Measurements from ENCODE around the gene SPDYE3.
"Not testable (repeated sequence)": the region's sequence is repeated elsewhere in the genome, so short reads cannot be mapped to it uniquely, and the experiment has no call there.

Gene SPDYE3

DNA sequence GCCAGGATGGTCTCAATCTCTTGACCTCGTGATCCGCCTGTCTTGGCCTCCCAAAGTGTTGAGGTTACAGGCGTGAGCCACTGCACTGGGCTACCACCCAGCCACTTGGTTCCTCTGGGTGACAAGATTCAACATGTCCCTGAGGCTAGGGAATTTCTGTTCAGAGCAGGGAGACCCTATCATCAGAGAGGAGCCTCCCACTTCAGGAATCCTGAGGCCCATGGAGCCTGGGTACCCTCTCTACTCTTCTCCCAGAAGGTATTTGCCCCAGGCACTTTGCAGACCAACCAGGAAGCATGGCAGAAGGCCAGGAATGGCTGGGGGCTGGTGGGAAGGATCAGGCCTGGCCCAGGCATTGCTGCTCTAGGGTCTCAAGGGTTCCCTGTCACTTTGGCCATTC lies 19.2 kb upstream of the SPDYE3 start:
- DNase-seq = not testable (repeated sequence)

DNA sequence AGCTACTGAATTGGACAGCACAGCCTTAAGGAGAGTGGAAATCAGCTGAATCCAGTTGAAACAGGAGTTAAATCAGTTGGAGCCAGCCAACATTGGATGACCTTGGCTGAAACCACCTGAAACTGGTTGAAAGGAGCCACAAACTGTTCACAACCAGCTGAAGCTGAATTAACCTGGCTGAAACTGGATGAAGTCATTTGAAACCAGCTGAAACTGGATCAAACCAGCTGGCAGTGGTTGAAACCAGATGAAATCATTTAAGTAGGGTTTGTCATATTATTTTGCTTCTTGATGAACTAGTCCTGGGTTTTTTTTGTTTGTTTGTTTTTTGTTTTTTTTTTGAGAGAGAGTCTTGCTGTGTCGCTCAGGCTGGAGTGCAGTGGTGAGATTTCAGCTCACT lies 15.3 kb upstream of the SPDYE3 start:
- DNase-seq = not testable (repeated sequence)

DNA sequence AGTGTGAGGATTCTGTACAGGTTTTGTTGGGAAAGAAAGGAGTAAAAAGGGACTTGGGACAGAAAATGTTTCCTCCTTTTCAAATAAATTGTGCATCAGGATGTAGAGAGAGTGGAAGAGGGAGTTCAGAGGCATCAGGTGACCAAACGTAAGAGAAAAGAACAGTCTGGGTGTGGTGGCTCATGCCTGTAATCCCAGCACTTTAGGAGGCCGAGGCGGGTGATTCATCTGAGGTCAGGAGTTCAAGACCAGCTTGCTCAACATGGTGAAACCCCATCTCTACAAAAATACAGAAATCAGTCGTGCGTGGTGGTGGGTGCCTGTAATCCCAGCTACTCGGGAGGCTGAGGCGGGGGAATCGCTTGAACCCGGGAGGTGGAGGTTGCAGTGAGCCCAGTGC lies 12.2 kb upstream of the SPDYE3 start:
- DNase-seq = not testable (repeated sequence)

DNA sequence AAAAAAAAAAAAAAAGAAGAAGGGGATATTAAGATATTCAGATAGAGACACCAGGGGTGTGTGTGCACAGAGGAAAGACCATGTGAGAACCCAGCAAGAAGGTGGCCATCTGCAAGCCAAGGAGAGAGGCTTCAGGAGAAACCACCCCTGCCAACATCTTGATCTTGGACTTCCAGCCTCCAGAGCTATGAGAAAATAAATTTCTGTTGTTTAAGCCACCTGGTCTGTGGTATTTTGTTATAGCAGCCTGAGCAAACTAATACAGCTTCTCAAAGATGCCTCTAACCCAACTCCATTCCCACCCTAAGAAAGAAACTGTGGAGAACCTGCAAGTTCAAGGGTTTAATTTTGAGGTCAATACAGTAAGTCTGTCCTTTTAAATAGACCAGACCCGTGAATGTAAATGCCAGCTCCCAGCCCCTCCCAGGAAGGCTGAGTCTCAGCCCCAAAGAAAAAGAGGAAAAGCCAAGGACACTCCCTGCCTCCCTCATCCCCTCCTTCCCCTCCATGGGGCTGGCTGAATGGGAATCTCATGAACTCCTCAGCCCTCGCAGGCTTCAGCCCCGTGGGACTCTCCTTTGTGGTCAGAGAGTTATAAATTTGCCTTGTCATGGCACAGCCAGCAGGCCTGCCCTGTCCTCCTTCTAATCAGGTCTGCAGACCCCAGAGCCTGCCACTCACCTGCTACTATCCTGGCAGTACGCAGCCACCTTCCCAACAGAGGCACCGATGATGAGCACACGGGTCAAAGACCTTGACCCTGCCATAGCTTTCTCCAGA lies 9.5 kb upstream of the SPDYE3 start:
- DNase-seq = not testable (repeated sequence)

DNA sequence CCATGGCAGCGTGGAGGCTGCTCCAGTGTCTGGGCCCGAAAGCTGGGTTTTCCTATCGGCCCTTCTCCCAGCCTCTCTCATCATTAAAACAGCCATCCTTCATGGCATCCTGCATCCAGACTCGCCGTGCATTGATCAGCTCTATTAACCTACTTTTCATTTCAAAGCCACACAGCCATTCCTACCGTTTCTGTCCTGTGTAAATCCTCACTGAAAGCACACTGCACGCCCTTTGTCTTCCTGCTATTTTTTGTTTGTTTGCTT lies 8.9 kb upstream of the SPDYE3 start:
- DNase-seq = not testable (repeated sequence)

DNA sequence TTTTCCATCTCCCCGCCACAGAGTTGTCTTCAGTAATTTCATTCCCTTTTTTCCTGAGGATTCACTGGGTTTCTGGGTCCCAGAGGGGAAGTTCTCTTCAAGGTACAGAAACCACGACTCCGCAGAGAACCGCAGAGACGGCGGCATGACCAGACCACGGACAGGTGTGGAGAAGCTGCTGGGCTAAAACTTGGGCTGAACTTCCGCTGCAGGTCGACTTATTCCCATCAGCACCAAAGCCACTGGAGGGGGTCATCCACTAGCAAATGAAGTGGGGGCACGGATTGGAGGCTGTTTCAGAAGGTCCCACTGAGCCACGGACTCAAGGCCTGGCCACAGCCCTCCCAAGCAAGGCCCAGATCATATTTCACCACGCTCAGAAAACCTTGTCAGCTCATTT lies 3.0 kb upstream of the SPDYE3 start:
- not testable (repeated sequence) for DNase-seq

DNA sequence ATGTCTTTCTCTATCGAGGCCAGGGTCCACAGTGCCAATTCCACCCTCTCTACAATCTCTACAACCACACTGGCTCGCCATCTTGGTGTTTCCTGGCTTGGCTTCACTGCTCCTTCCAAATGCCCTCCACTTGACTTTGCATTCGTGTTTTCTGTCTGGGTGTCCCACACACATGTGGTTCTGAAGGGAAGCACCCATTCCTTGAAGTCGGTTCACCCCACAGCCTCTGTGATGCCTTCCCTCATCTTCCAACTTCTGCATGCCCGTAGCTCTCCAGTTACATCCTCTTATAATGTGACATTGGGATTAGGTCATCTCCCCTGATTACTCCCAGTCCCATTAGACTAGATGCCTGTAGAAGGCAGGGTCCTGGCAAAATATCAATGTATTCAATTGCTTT lies 10.8 kb downstream of the SPDYE3 start:
- not testable (repeated sequence) for DNase-seq

DNA sequence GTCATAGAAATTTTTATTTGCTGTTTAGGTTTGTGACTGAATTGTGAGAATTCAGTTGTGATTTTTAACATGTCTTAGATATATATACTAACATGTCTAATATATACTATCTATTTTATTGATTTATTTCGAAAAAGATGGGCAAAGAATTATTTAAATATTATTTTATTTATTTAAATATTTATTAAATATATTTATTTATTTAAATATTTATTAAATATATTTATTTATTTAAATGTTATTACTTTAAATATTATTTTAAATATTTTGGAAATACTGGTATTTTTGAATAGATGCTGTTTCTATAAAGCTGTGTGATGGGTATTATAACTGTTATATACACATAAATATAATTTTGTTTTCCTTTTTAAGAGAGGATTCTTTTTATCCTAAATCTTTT lies 14.1 kb downstream of the SPDYE3 start:
- not testable (repeated sequence) for DNase-seq

DNA sequence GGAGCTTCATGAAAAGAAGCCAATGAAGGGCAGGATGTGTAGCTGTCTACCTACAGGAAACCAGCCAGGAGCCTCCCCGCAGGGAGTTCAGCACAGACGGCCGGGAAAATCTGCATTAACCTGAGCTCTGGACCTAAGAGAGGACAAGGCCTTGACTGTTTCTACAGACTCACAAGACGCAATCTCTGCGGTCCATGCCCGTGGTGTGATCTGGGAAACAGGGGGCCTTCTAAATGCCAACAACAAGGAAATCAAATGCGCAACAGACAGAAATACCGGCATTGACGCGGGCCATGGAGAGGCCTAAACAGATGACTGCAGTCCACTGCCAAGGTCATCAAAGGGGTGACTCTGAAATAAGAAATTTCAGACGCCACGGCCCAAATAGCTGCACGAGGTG lies 16.7 kb downstream of the SPDYE3 start:
- DNase-seq = not testable (repeated sequence)

DNA sequence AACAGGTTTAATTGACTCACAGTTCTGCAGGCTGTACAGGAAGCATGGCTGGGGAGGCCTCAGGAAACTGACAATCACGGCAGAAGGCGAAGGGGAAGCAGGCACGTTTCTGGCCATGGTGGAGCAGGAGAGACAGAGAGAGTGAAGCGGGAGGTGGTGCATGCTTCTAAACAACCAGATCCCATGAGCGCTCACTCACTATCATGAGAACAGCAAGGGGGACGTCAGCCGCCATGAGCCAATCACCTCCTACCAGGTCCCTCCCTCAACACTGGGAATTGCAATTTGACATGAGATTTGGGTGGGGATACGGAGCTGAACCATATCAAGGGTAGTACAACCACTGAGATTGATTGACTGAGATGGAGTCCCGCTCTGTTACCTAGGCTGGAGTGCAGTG lies 18.2 kb downstream of the SPDYE3 start:
- DNase-seq = not testable (repeated sequence)

DNA sequence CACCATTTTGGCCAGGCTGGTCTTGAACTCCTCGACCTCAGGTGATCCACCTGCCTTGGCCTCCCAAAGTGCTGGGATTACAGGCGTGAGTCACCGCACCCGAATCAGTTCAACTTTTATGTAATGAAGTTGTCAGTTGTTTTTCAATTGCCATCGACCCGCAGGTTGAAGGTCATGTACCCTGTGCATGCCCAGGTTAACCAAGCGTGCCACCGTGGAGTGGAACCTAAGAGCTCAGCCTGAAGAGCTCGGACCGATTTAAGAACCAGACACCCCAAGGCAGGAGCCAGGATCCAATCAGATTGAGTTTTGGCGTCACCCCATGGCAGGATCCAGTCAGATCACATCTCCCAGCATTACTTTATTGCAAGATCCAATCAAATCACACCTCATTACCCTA lies 19.4 kb downstream of the SPDYE3 start:
- DNase-seq = not testable (repeated sequence)

DNA sequence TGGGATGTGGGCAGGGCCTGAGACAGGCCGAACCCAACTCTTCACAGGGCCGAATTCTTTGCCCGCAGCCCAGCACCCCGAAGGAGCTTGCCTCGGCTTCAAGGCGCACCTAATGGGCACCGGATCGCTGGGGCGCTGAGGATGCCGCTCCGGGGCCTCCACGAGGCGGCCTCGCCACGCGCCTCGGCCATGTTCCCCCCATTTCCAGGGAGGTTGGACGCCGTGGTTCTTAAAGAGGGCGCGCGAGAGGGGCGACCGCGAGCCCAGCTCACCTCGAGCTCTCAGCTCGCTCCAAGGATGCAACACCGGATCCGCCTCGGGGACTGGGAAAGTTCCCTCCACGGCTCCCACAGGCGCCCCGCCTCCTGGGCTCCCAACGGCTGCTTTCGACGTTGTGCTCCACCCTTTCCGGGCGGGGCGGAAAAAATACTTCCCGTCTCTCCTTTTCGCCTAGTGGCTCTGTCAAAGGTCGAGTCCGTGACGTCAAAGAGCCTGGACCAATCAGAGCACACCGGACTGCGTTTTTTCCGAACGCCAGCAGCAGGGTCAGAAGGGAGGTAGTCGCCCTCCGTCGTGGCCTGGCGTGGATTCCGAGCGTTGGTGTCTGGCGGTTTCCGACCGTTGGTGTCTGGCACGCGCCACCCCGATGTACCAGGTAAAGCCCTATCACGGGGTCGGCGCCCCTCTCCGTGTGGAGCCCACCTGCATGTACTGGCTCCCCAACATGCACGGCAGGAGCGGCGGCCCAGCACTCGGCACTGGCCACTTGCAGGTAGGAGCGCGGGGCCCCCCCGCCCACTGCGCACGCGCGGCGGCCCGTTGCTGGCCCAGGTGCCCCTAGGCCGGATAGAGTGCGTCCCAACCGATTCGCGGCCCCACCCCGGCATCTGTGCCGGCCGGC lies 28.3 kb downstream of the SPDYE3 start:
- peak; percentile 67 to 79 (median 71) for DNase-seq

DNA sequence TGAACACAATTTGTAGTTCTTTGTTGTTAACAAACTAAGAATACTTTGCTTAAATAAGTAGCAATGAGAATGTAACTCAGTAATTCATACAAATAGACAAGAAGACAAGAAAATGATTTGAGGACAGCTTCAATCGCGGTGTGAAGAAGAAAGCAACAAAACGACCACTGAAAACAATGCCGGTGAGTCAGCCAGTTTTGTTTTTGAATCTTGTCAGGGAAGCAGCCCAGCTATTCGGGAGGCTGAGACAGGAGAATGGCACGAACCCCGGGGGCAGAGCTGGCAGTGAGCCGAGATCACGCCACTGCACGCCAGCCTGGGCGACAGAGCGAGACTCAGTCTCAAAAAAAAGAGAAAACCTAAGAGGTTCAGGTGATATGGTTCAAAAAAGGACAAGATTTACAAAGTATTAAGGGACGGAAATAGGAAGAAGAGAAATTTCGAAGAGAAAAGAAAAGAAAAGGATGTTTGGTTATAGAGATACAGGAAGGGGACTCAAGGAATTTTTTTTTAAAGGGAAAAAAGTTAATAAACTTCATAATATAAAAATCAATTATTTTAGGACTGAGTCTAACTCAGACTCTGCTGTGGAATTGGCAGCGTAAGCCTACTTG lies 30.7 kb downstream of the SPDYE3 start:
- DNase-seq = not testable (repeated sequence)

DNA sequence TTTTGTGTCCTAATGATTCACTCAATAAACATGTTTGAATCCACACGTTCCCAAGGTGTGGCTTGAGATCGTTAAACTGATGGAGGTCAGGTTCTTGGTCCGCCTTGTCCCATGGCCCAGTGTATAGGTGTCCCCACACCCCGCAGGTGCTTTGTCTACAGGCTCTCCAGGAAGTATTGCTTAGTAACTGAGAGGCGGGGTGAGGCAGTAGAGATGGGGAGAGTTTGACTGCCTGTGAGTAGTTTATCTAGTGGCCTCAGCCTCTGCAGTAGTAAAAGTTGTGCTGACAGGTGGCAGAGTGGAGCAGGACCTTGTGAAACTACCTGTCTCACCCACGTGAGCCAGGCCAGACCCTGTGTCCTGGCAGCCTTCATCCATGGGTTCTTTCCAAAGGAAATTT lies 33.8 kb downstream of the SPDYE3 start:
- DNase-seq = not testable (repeated sequence)

DNA sequence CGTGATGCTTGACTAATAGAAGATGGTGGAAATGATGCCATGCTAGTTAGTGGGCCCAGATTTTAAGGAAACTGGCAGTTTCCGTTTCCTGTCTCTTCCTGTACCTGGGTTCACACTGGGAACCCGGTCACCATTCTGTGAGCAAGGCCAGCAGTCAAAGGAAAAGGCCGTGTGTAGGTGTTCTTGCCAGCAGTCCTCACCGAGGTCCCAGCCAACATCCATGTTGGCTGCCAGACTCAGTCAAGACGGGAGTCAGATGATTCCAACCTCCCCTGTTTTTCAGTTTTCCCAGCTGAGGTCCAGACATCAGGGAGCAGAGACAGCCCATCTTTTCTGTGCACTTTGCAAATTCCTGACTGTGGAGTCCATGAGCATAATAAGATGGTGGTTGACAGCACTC lies 35.3 kb downstream of the SPDYE3 start:
- DNase-seq = no peak

DNA sequence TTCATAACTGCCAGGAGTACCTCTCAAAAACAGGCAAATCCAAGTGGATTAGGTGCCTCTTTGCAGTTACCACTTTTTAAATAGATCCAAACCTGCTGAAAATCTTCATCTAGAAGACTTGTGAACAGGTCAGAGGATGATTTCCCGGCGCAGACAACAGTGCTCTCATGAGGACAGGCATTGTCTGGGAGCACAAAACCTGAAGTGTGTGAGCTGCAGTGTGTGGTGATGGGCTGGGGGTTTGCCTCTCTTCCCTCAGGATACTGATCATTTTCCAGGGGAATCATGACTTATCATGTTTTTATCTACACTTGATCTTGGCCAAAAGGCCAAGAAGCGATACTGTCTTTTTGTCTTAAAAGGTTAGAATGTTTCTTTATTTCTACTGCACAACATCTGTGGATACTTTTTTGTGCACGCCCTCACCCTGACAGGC lies 36.6 kb downstream of the SPDYE3 start:
- not testable (repeated sequence) for DNase-seq

DNA sequence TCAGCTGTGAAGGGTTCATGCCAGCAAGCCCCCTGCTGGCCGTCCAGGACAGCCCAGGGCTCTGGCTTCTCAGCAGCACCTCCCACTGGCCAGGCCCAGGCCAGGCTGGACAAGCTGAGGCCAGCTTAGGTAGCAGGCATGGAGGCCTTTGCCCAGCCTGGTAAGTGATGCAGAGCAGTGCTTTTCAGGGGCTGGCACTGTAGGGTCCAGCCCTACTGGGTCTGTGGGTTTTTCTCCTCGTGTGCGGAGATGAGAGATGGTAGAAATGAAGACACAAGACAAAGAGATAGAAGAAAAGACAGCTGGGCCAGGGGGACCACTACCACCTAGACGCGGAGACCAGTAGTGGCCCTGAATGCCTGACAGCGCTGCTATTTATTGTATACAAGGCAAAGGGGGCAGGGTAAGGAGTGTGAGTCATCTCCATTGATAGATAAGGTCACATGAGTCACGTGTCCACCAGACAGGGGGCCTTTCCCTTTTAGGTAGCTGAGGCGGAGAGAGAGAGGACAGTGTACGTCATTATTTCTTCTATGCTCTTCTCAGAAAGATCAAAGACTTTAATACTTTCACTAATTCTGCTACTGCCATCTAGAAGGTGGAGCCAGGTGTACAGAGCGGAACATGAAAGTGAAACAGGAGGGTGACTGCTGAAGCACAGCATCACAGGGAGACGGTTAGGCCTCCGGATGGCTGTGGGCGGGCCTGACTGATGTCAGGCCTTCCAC lies 37.2 kb downstream of the SPDYE3 start:
- DNase-seq = peak; percentile 35 to 57 (median 50)

DNA sequence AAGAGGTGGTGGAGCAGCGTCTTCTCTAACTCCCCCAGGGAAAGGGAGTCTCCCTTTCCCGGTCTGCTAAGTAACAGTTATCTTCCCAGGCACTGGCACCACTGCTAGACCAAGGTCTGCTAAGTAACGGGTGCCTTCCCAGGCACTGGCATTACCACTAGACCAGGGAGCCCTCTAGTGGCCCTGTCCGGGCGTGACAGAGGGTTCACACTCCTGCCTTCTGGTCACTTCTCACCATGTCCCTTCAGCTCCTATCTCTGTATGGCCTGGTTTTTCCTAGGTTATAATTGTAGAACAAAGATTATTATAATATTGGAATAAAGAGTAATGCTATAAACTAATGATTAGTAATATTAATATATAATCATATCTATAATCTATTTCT lies 37.8 kb downstream of the SPDYE3 start:
- peak in 3 of 4 experiments; percentile 14 to 50 (median 36) for DNase-seq

DNA sequence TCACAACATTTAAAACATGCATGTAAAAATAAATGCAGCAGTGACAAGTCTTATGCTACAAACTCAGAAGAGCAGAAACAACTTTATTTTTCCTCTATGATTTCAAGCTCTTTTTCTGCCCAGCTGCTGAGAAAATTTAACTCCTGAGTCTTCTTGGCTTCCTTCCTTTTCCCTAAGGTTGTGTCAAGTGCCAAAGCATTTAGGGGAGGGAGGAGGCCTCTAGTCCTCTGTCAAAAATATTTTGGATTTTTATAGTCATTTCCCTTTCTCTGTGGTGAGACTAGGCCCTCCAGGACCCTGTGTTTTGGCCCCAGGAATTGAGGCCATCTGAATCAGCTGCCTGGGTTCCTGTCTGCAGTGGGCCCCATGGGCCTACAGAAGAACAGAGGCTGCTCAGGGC lies 39.4 kb downstream of the SPDYE3 start:
- DNase-seq = no peak

DNA sequence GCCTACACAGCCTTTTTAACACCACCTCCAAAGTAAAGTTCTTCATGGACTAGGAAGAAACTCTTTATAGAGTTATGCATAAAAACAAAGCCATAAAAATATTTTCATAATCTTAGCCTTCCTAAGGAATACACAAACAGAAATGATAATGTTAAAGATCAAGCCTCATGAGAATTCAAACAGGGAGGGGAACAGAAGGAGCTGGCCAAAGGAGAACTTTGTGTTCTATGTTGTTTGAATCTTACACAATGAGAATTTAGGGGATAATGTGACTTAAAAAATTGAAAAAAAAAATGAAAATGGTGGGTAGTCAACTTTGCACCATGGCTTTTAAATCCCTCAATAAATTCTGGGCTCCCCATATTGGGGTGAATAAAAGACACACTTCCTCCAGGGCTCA lies 41.3 kb downstream of the SPDYE3 start:
- DNase-seq = no peak

DNA sequence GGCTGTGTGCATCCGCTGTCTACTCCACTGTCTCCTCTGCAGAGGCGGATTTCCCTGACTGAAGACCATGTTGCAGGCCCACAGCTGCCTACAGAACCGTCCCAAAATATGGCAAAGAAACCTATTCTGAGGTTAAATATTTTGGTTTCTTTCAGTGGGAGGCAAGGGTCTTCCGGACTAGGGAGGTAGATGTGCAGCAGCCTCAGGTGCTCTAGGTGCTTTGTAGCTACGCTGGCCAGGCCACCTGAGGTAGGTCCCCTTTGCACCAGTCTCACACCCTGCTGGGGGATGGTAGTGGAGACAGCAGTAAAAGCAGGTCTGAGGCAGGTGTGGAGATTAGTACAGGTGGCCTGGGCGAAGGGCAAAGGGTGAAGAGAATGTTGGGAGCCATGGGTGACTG lies 42.3 kb downstream of the SPDYE3 start:
- DNase-seq = no peak

DNA sequence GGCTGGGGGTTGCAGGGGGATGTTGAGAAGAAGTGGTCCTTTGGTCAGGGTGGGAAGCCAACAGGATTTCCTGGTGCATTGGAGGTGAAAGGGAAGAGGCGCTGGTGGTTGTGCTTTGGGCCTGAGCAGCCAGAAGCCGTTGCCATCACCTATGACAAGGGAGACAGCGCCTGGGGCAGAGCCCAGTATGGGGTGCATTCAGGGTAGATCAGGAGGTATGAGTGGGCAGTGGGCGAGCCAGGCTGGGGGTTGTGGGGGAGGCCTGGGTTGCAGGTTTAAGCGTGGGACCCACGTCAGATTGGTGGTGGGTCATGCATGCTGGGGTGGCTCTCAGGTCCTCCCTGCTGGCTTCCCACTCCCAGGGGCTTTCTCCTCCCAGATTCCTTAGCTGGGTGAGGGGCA lies 44.2 kb downstream of the SPDYE3 start:
- DNase-seq = no peak

DNA sequence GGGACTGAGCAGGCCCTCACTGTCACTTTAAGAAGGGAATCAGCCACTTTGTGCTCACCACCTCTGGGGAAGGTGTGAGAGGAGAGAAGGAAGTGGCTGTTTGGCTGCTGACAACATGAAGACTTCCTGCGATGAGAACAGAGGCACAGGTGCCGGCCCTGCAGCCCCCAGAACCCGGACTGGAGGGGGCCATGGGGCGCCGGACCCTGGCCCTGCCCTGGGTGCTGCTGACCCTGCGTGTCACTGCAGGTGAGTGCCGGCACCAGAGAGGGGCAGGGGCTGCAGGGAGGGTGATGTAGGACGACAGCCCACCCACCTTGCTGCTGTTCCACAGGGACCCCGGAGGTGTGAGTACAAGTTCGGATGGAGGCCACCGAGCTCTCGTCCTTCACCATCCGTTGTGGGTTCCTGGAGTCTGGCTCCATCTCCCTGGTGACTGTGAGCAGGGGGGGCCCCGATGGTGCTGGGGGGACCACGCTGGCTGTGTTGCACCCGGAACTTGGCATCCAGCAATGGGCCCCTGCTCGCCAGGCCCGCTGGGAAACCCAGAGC lies 44.8 kb downstream of the SPDYE3 start:
- DNase-seq = not testable (repeated sequence)

Data from activated CD4-positive, CD25-positive, alpha-beta regulatory T cell (primary cell).